ENCODE data around the gene ZBTB7C. TPM values are rescaled to one million over a fixed set of nuclear protein-coding genes. Genes with fewer than 3 reads are reported as not detected.
A peak's percentile ranks its signal among the peaks of the same experiment; 100 is the strongest.

Gene ZBTB7C
- total RNA-seq, 2 donors from 2014 or later = 0.04 to 0.40 TPM

- no peak for ATAC-seq (replicated peaks)
- Mint-ChIP-seq H3K36me3 (ENCODE audit: low read depth) (no peaks in the 10 kb centered on the region), H3K4me1 (no peaks in the 10 kb centered on the region), H3K27me3 (no peaks in the 10 kb centered on the region), H3K27ac (no peak overlapping the region), H3K4me3 (no peak overlapping the region), H3K9me3 (no peaks in the 10 kb centered on the region)
These were observed 377.5 kb downstream of the ZBTB7C start for GRCh38 chr18:48031641-48032040.

GRCh38 chr18:48030616-48031480 lies 378.3 kb downstream of the ZBTB7C start:
- peak; percentile 32 for ATAC-seq (replicated peaks)
- H3K27me3 Mint-ChIP-seq = no peaks in the 10 kb centered on the region

GRCh38 chr18:48029296-48029986 lies 379.7 kb downstream of the ZBTB7C start:
- Mint-ChIP-seq H3K4me3 (no peak overlapping the region), H3K4me1 (no peaks in the 10 kb centered on the region), H3K27me3 (peaks cover 10% of the 10 kb centered on the region), H3K36me3 (ENCODE audit: low read depth) (no peaks in the 10 kb centered on the region), H3K9me3 (no peaks in the 10 kb centered on the region), H3K27ac (no peak overlapping the region)
- no peak for ATAC-seq (replicated peaks)

More at GRCh38 chr18:48030616-48031480, 378.3 kb downstream of the ZBTB7C start:
- no peaks in the 10 kb centered on the region for H3K9me3 Mint-ChIP-seq
- no peak overlapping the region for H3K27ac Mint-ChIP-seq
- H3K36me3 Mint-ChIP-seq (ENCODE audit: low read depth) = no peaks in the 10 kb centered on the region
- no peak overlapping the region for H3K4me3 Mint-ChIP-seq
- H3K4me1 Mint-ChIP-seq = no peaks in the 10 kb centered on the region

- peak overlapping the region; percentile 26 for H3K27ac Mint-ChIP-seq
- H3K4me3 Mint-ChIP-seq = no peak overlapping the region
- H3K27me3 Mint-ChIP-seq = peaks cover 14% of the 10 kb centered on the region
- H3K36me3 Mint-ChIP-seq (ENCODE audit: low read depth) = no peaks in the 10 kb centered on the region
- no peak for ATAC-seq (replicated peaks)
- no peaks in the 10 kb centered on the region for H3K9me3 Mint-ChIP-seq
- no peaks in the 10 kb centered on the region for H3K4me1 Mint-ChIP-seq
These were observed 380.5 kb downstream of the ZBTB7C start for GRCh38 chr18:48028696-48029095.

GRCh38 chr18:48028081-48028480 lies 381.1 kb downstream of the ZBTB7C start:
- H3K9me3 Mint-ChIP-seq = no peaks in the 10 kb centered on the region
- no peaks in the 10 kb centered on the region for H3K4me1 Mint-ChIP-seq
- no peak for ATAC-seq (replicated peaks)
- no peak overlapping the region for H3K4me3 Mint-ChIP-seq
- H3K36me3 Mint-ChIP-seq (ENCODE audit: low read depth) = no peaks in the 10 kb centered on the region
- peak overlapping the region; percentile 26 for H3K27ac Mint-ChIP-seq
- peaks cover 17% of the 10 kb centered on the region for H3K27me3 Mint-ChIP-seq

GRCh38 chr18:48027401-48027963 lies 381.7 kb downstream of the ZBTB7C start:
- Mint-ChIP-seq H3K4me3 (no peak overlapping the region), H3K27ac (no peak overlapping the region), H3K36me3 (ENCODE audit: low read depth) (no peaks in the 10 kb centered on the region), H3K4me1 (no peaks in the 10 kb centered on the region), H3K9me3 (no peaks in the 10 kb centered on the region), H3K27me3 (peaks cover 19% of the 10 kb centered on the region)
- no peak for ATAC-seq (replicated peaks)

- peaks cover 19% of the 10 kb centered on the region for H3K27me3 Mint-ChIP-seq
- H3K4me1 Mint-ChIP-seq = no peaks in the 10 kb centered on the region
- no peak overlapping the region for H3K27ac Mint-ChIP-seq
- no peak overlapping the region for H3K4me3 Mint-ChIP-seq
- H3K9me3 Mint-ChIP-seq = no peaks in the 10 kb centered on the region
- ATAC-seq (replicated peaks) = no peak
- H3K36me3 Mint-ChIP-seq (ENCODE audit: low read depth) = no peaks in the 10 kb centered on the region
These were observed 383.0 kb downstream of the ZBTB7C start for GRCh38 chr18:48026216-48026615.

GRCh38 chr18:48024881-48025660 lies 384.1 kb downstream of the ZBTB7C start:
- Mint-ChIP-seq H3K4me3 (no peak overlapping the region), H3K27me3 (peaks cover 19% of the 10 kb centered on the region), H3K36me3 (ENCODE audit: low read depth) (no peaks in the 10 kb centered on the region), H3K4me1 (no peaks in the 10 kb centered on the region), H3K9me3 (no peaks in the 10 kb centered on the region), H3K27ac (no peak overlapping the region)
- no peak for ATAC-seq (replicated peaks)

- Mint-ChIP-seq H3K27ac (no peak overlapping the region), H3K4me1 (no peaks in the 10 kb centered on the region), H3K9me3 (no peaks in the 10 kb centered on the region), H3K27me3 (peaks cover 20% of the 10 kb centered on the region), H3K4me3 (no peak overlapping the region), H3K36me3 (ENCODE audit: low read depth) (no peaks in the 10 kb centered on the region)
- ATAC-seq (replicated peaks) = no peak
These were observed 385.1 kb downstream of the ZBTB7C start for GRCh38 chr18:48024009-48024512.

- Mint-ChIP-seq H3K4me1 (no peaks in the 10 kb centered on the region), H3K27me3 (peaks cover 26% of the 10 kb centered on the region), H3K36me3 (ENCODE audit: low read depth) (no peaks in the 10 kb centered on the region), H3K9me3 (no peaks in the 10 kb centered on the region), H3K27ac (no peak overlapping the region), H3K4me3 (no peak overlapping the region)
- ATAC-seq (replicated peaks) = no peak
These were observed 385.7 kb downstream of the ZBTB7C start for GRCh38 chr18:48023334-48024008.

- Mint-ChIP-seq H3K36me3 (ENCODE audit: low read depth) (no peaks in the 10 kb centered on the region), H3K4me1 (no peaks in the 10 kb centered on the region), H3K27ac (no peak overlapping the region), H3K9me3 (no peaks in the 10 kb centered on the region), H3K4me3 (no peak overlapping the region), H3K27me3 (peaks cover 29% of the 10 kb centered on the region)
- peak; percentile 49 for ATAC-seq (replicated peaks)
These were observed 386.5 kb downstream of the ZBTB7C start for GRCh38 chr18:48022531-48023329.

- H3K4me1 Mint-ChIP-seq = no peaks in the 10 kb centered on the region
- ATAC-seq (replicated peaks) = no peak
- H3K9me3 Mint-ChIP-seq = no peaks in the 10 kb centered on the region
- no peak overlapping the region for H3K27ac Mint-ChIP-seq
- peaks cover 29% of the 10 kb centered on the region for H3K27me3 Mint-ChIP-seq
- H3K4me3 Mint-ChIP-seq = no peak overlapping the region
- H3K36me3 Mint-ChIP-seq (ENCODE audit: low read depth) = no peaks in the 10 kb centered on the region
These were observed 387.2 kb downstream of the ZBTB7C start for GRCh38 chr18:48022021-48022420.

GRCh38 chr18:48021273-48021914 lies 387.8 kb downstream of the ZBTB7C start:
- no peaks in the 10 kb centered on the region for H3K4me1 Mint-ChIP-seq
- H3K4me3 Mint-ChIP-seq = no peak overlapping the region
- H3K27me3 Mint-ChIP-seq = peaks cover 29% of the 10 kb centered on the region
- ATAC-seq (replicated peaks) = no peak
- no peak overlapping the region for H3K27ac Mint-ChIP-seq
- no peaks in the 10 kb centered on the region for H3K9me3 Mint-ChIP-seq
- H3K36me3 Mint-ChIP-seq (ENCODE audit: low read depth) = no peaks in the 10 kb centered on the region
